GM23248 (cell line): ENCODE data around the gene TMEM51. TPM values are rescaled to one million over a fixed set of nuclear protein-coding genes. Genes with fewer than 3 reads are reported as not detected.

Experiments
- DNase-seq: peaks from one replicate; pipeline ENCODE4 v3.0.0-alpha.2; 2015
- H2AFZ ChIP-seq: fragments of 200-600 bp; sonication (generic); 2 replicates; pipeline ENCODE4 v1.6.1; 2016; ENCODE audit warnings: antibody characterized with exemption
- H3F3A ChIP-seq: fragments of 200-600 bp; sonication (generic); 2 replicates; pipeline ENCODE4 v1.6.1; 2016; ENCODE audit warnings: mild to moderate bottlenecking, antibody characterized with exemption, mixed run types; ENCODE audit not compliant: insufficient read depth
- H3K27ac ChIP-seq: fragments of 200-600 bp; sonication (generic); 2 replicates; pipeline ENCODE4 v1.5.1; 2016; ENCODE audit warnings: mild to moderate bottlenecking
- H3K27me3 ChIP-seq: fragments of 200-600 bp; sonication (generic); replicated peaks from 2 replicates; pipeline ENCODE4 v1.6.1; 2016; ENCODE audit warnings: mild to moderate bottlenecking; ENCODE audit not compliant: insufficient read depth
- H3K36me3 ChIP-seq: fragments of 200-600 bp; sonication (generic); 2 replicates; pipeline ENCODE4 v1.6.1; 2016; ENCODE audit warnings: low read depth, mild to moderate bottlenecking
- H3K4me1 ChIP-seq: fragments of 200-600 bp; sonication (generic); 2 replicates; pipeline ENCODE4 v1.6.1; 2016; ENCODE audit warnings: mild to moderate bottlenecking; ENCODE audit not compliant: insufficient read depth
- H3K4me2 ChIP-seq: fragments of 200-600 bp; sonication (generic); one replicate; pipeline ENCODE4 v1.6.1; 2016; ENCODE audit warnings: mild to moderate bottlenecking; ENCODE audit not compliant: unreplicated experiment
- H3K4me3 ChIP-seq: fragments of 200-600 bp; sonication (generic); 2 replicates; pipeline ENCODE4 v1.5.1; 2016; ENCODE audit warnings: mild to moderate bottlenecking
- H3K79me2 ChIP-seq: fragments of 200-600 bp; sonication (generic); 2 replicates; pipeline ENCODE4 v1.6.1; 2016; ENCODE audit warnings: mild to moderate bottlenecking; ENCODE audit not compliant: insufficient read depth
- H3K9ac ChIP-seq: fragments of 200-600 bp; sonication (generic); 2 replicates; pipeline ENCODE4 v1.6.1; 2016; ENCODE audit warnings: mild to moderate bottlenecking
- H3K9me2 ChIP-seq: fragments of 200-600 bp; sonication (generic); 2 replicates; pipeline ENCODE4 v1.6.1; 2016; ENCODE audit warnings: mixed run types, mild to moderate bottlenecking, moderate library complexity; ENCODE audit not compliant: insufficient read depth
- H3K9me3 ChIP-seq: fragments of 200-600 bp; sonication (generic); one replicate; pipeline ENCODE4 v1.6.1; 2017; ENCODE audit warnings: low read depth
- H4K20me1 ChIP-seq: fragments of 200-600 bp; sonication (generic); 2 replicates; pipeline ENCODE4 v1.6.0; 2016; ENCODE audit not compliant: insufficient read depth
- EZH2 ChIP-seq: fragments of 200-600 bp; sonication (generic); IDR thresholded peaks from 2 replicates; pipeline ENCODE4 v1.6.1; 2018; ENCODE audit warnings: antibody characterized with exemption, mild to moderate bottlenecking; ENCODE audit not compliant: insufficient read depth, poor library complexity, severe bottlenecking
- EZH2phosphoT487 ChIP-seq: fragments of 200-600 bp; sonication (generic); IDR thresholded peaks from 2 replicates; pipeline ENCODE4 v1.6.1; 2018; ENCODE audit warnings: antibody characterized with exemption, moderate library complexity, mild to moderate bottlenecking, low read depth; ENCODE audit not compliant: insufficient read depth
- WGBS, 2 experiments: methylation state at CpG; one replicate each; pipeline ENCODE4 v1.1.6; 2015 to 2017; ENCODE audit warnings: low lambda C conversion rate in 2 of 2, low coverage in 1 of 2; ENCODE audit errors: missing lambda C conversion rate in 2 of 2; 5-methylcytosine and 5-hydroxymethylcytosine counted together
- in situ Hi-C: fragments of 300-500 bp; cut with MboI; formaldehyde crosslinking; loops from 2 replicates; pipeline ENCODE4 v1.15.0; 2020
- polyA plus RNA-seq: library from polyadenylated mRNA; unstranded; fragments of >200 nt; fragmentation: Nextera tagmentation; extraction: Ambion mirVana; gene quantifications from 2 replicates; pipeline ENCODE4 v1.2.1, GENCODE V29; 2016
- total RNA-seq: library from RNA; depleted of rRNA; stranded (reverse); fragments of >200 nt; shearing (Covaris generic); gene quantifications from 2 replicates; pipeline ENCODE4 v1.2.3, GENCODE V29; 2014

Gene TMEM51
- total and polyA plus RNA-seq, 2 experiments from 2014 or later: 0.54 to 0.55 TPM

- Histone ChIP-seq H3K9ac (no peak overlapping the region), H3K4me1 (no peaks in the 10 kb centered on the region), H4K20me1 (no peaks in the 10 kb centered on the region), H3K36me3 (no peaks in the 10 kb centered on the region), H2AFZ (no peak overlapping the region), H3K9me2 (no peaks in the 10 kb centered on the region), H3K9me3 (no peaks in the 10 kb centered on the region), H3K4me3 (no peak overlapping the region), H3K27ac (no peak overlapping the region), H3K27me3 (0 out of 2 replicates have a peak, but pooled peaks cover 9% of the 10 kb centered on the region), H3F3A (no peaks in the 10 kb centered on the region), H3K4me2 (no peak overlapping the region), H3K79me2 (no peaks in the 10 kb centered on the region)
- TF ChIP-seq EZH2: no peak
- TF ChIP-seq EZH2phosphoT487: no peak
- 70 to 80% methylated on average over 4 of the region's 4 CpGs for WGBS, 2 experiments
- in situ Hi-C loops: no loop called here
- DNase-seq: no peak
Measured at GRCh38 chr1:15229707-15230131, 76.2 kb downstream of the TMEM51 start.

GRCh38 chr1:15231714-15232201 lies 78.2 kb downstream of the TMEM51 start:
- TF ChIP-seq EZH2: no peak
- no peak for TF ChIP-seq EZH2phosphoT487
- Histone ChIP-seq H3K4me2 (no peak overlapping the region), H2AFZ (no peak overlapping the region), H4K20me1 (no peaks in the 10 kb centered on the region; the same call in 1 of the 2 replicates), H3K9me2 (no peaks in the 10 kb centered on the region), H3K4me1 (no peaks in the 10 kb centered on the region), H3K4me3 (no peak overlapping the region), H3F3A (no peaks in the 10 kb centered on the region), H3K79me2 (no peaks in the 10 kb centered on the region), H3K9ac (no peak overlapping the region), H3K9me3 (no peaks in the 10 kb centered on the region), H3K36me3 (no peaks in the 10 kb centered on the region), H3K27ac (no peak overlapping the region), H3K27me3 (0 out of 2 replicates have a peak, but pooled peaks cover 9% of the 10 kb centered on the region)
- in situ Hi-C loops: no loop called here
- DNase-seq: no peak
- WGBS, 2 experiments: 71 to 83% methylated on average over 5 of the region's 5 CpGs

- no peaks in the 10 kb centered on the region for H3K79me2 ChIP-seq
- no peaks in the 10 kb centered on the region for H3K36me3 ChIP-seq
- in situ Hi-C loops: no loop called here
- no peaks in the 10 kb centered on the region for H3K9me2 ChIP-seq
- no peak overlapping the region for H3K27ac ChIP-seq
- no peak overlapping the region for H3K9ac ChIP-seq
- H2AFZ ChIP-seq: no peak overlapping the region
- TF ChIP-seq EZH2 (no peak), EZH2phosphoT487 (no peak)
- peaks cover 9% of the 10 kb centered on the region; the same call in 1 of the 2 replicates for H3K27me3 ChIP-seq
- H3F3A ChIP-seq: no peaks in the 10 kb centered on the region
- H3K9me3 ChIP-seq: no peaks in the 10 kb centered on the region
- no peaks in the 10 kb centered on the region for H3K4me1 ChIP-seq
- no peak overlapping the region for H3K4me2 ChIP-seq
- DNase-seq: no peak
- H4K20me1 ChIP-seq: no peaks in the 10 kb centered on the region; the same call in 1 of the 2 replicates
- H3K4me3 ChIP-seq: no peak overlapping the region
Measured at GRCh38 chr1:15233689-15234088, 80.1 kb downstream of the TMEM51 start.

DNA sequence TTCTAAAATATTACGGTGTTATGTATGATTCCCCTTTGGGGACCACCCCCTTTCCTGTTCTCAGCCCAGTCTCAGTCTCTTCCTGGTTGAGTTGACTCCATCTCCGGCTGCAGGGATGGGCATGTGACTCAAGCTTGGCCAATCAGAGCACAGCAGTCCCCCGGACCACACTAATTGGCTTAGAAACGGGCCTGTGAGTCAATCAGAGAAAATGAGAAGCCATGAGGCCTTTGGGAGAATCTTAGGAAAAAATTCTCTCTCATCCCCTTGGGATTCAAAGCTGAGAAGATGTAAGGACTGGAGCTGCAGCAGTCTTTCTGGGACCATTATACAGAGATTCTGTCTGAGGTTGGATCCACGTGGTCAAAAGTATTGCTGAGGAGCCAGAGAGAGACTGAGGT lies 82.8 kb downstream of the TMEM51 start:
- Histone ChIP-seq H3K27me3 (peaks cover 9% of the 10 kb centered on the region; the same call in 1 of the 2 replicates), H3K9me2 (no peaks in the 10 kb centered on the region), H3K4me1 (no peaks in the 10 kb centered on the region), H3K27ac (no peak overlapping the region), H4K20me1 (no peaks in the 10 kb centered on the region; the same call in 1 of the 2 replicates), H3K9me3 (no peaks in the 10 kb centered on the region), H3K79me2 (no peaks in the 10 kb centered on the region), H3K36me3 (no peaks in the 10 kb centered on the region), H3K4me2 (no peak overlapping the region), H3K9ac (no peak overlapping the region), H3F3A (no peaks in the 10 kb centered on the region), H2AFZ (no peak overlapping the region), H3K4me3 (no peak overlapping the region)
- no peak for TF ChIP-seq EZH2phosphoT487
- TF ChIP-seq EZH2: no peak
- peak; percentile 17 for DNase-seq
- in situ Hi-C loops: no loop called here
- 59 to 71% methylated on average over 5 of the region's 5 CpGs for WGBS, 2 experiments

DNA sequence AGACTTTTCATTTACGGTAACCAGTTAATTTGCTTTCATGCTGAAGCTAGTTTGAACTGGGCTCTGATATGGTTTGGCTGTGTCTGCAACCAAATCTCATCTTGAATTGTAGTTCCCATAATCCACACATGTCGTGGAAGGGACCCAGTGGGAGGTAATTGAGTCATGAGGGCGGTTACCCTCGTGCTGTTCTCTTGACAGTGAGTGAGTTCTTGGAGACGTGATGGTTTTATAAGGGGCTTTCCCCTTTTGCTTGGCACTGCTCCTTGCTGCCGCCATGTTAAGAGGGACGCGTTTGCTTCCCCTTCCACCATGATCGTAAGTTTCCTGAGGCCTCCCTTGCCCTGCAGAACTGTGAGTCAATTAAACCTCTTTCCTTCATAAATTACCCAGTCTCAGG lies 83.2 kb downstream of the TMEM51 start:
- Histone ChIP-seq H3F3A (no peaks in the 10 kb centered on the region), H3K27me3 (peaks cover 9% of the 10 kb centered on the region; the same call in 1 of the 2 replicates), H3K27ac (no peak overlapping the region), H2AFZ (no peak overlapping the region), H3K4me1 (no peaks in the 10 kb centered on the region), H3K4me3 (no peak overlapping the region), H3K9me3 (no peaks in the 10 kb centered on the region), H3K4me2 (no peak overlapping the region), H3K79me2 (no peaks in the 10 kb centered on the region), H3K36me3 (no peaks in the 10 kb centered on the region), H3K9me2 (no peaks in the 10 kb centered on the region), H4K20me1 (no peaks in the 10 kb centered on the region; the same call in 1 of the 2 replicates), H3K9ac (no peak overlapping the region)
- WGBS, 2 experiments: 84 to 87% methylated on average over 9 of the region's 9 CpGs
- DNase-seq: no peak
- TF ChIP-seq EZH2 (no peak), EZH2phosphoT487 (no peak)
- in situ Hi-C loops: no loop called here
